Activated CD8-positive, alpha-beta memory T cell treated with anti-CD3 and anti-CD28 coated beads, Interleukin-2, amount 50 U/mL, for 24 hours (primary cell): Measurements from ENCODE around the gene SLC17A4.
"Not testable (repeated sequence)": the region's sequence is repeated elsewhere in the genome, so short reads cannot be mapped to it uniquely, and the experiment has no call there.

ENCODE experiments used
- DNase-seq: peaks from one replicate; pipeline ENCODE4 v3.0.0-alpha.2; 2020; ENCODE audit errors: extremely low read depth

The SLC17A4 gene

GRCh38 chr6:25754535-25754934 is at the start of gene SLC17A4:
Gene SLC17A4 (plus strand): TSS chr6:25754742. CDS start chr6:25761963, 7,221 bp downstream.
- no peak for DNase-seq

- DNase-seq = no peak
Observed at GRCh38 chr6:25706314-25707014, 48.1 kb upstream of the SLC17A4 start.

GRCh38 chr6:25709761-25710160 is 44.8 kb upstream of the SLC17A4 start:
- no peak for DNase-seq

GRCh38 chr6:25710287-25710686 is 44.3 kb upstream of the SLC17A4 start:
- no peak for DNase-seq

GRCh38 chr6:25713824-25714223 is 40.7 kb upstream of the SLC17A4 start:
- DNase-seq = no peak

GRCh38 chr6:25714765-25715164 is 39.8 kb upstream of the SLC17A4 start:
- no peak for DNase-seq

GRCh38 chr6:25715794-25716193 is 38.7 kb upstream of the SLC17A4 start:
- no peak for DNase-seq

GRCh38 chr6:25717866-25718740 is 36.4 kb upstream of the SLC17A4 start:
- no peak for DNase-seq

GRCh38 chr6:25726122-25726911 is 28.2 kb upstream of the SLC17A4 start:
- no peak for DNase-seq

GRCh38 chr6:25727028-25727427 is 27.5 kb upstream of the SLC17A4 start:
- DNase-seq = no peak

- no peak for DNase-seq
Observed at GRCh38 chr6:25730907-25731306, 23.6 kb upstream of the SLC17A4 start.

- DNase-seq = no peak
Observed at GRCh38 chr6:25731721-25732120, 22.8 kb upstream of the SLC17A4 start.

GRCh38 chr6:25732468-25733198 is 21.9 kb upstream of the SLC17A4 start:
- no peak for DNase-seq

- no peak for DNase-seq
Observed at GRCh38 chr6:25735261-25735660, 19.3 kb upstream of the SLC17A4 start.

- DNase-seq = no peak
Observed at GRCh38 chr6:25743868-25744267, 10.7 kb upstream of the SLC17A4 start.

GRCh38 chr6:25745836-25746235 is 8.7 kb upstream of the SLC17A4 start:
- no peak for DNase-seq

GRCh38 chr6:25746968-25747367 is 7.6 kb upstream of the SLC17A4 start:
- no peak for DNase-seq

- no peak for DNase-seq
Observed at GRCh38 chr6:25747477-25747876, 7.1 kb upstream of the SLC17A4 start.

- DNase-seq = no peak
Observed at GRCh38 chr6:25748049-25748448, 6.5 kb upstream of the SLC17A4 start.

GRCh38 chr6:25748601-25749517 is 5.7 kb upstream of the SLC17A4 start:
- not testable (repeated sequence) for DNase-seq
